ENCODE data around the gene TTC27. TPM values are rescaled to one million over a fixed set of nuclear protein-coding genes. Genes with fewer than 3 reads are reported as not detected.
"Not testable (repeated sequence)": the region's sequence is repeated elsewhere in the genome, so short reads cannot be mapped to it uniquely, and the experiment has no call there.

The TTC27 gene
- total RNA-seq, 4 donors from 2014 or later = 10.7 to 14.3 (median 12.4) TPM

- no peak overlapping the region for H3K27ac ChIP-seq
- no peaks in the 10 kb centered on the region for H3K9me3 ChIP-seq
- intact Hi-C loops (cut with DNase I; ENCODE audit: low total_unique reads) = no loop called here
- H3K36me3 ChIP-seq = peaks cover 0 to 59% of the 10 kb centered on the region in 2 donors
- TF ChIP-seq CTCF (IDR thresholded peaks at IDR 0.05 in 4 of 5, conservative IDR thresholded peaks at IDR 0.05 in 1 of 5) = no peak
- no peak for TF ChIP-seq POLR2A (IDR thresholded peaks at IDR 0.05)
- H3K4me3 ChIP-seq = no peak overlapping the region
- peaks cover 11 to 12% of the 10 kb centered on the region in 2 donors for H3K4me1 ChIP-seq
- no peak for ATAC-seq
- H3K27me3 ChIP-seq = no peaks in the 10 kb centered on the region
- in situ Hi-C loops (cut with MboI; ENCODE audit: low sequenced_read_pairs in 4 of 4) = no loop called here
- no peak for DNase-seq
These were observed 4.2 kb downstream of the TTC27 start for GRCh38 chr2:32632089-32632488.

GRCh38 chr2:32633040-32633439 lies 5.2 kb downstream of the TTC27 start:
- ATAC-seq (no peak), DNase-seq (no peak)
- intact Hi-C loops (cut with DNase I; ENCODE audit: low total_unique reads) (no loop called here), in situ Hi-C loops (cut with MboI; ENCODE audit: low sequenced_read_pairs in 4 of 4) (no loop called here)
- Histone ChIP-seq H3K36me3 (peaks cover 0 to 69% of the 10 kb centered on the region in 2 donors), H3K27ac (no peak overlapping the region), H3K27me3 (no peaks in the 10 kb centered on the region), H3K9me3 (no peaks in the 10 kb centered on the region), H3K4me3 (no peak overlapping the region), H3K4me1 (peaks cover 6 to 10% of the 10 kb centered on the region in 2 donors)
- TF ChIP-seq POLR2A (IDR thresholded peaks at IDR 0.05) (no peak), CTCF (IDR thresholded peaks at IDR 0.05 in 4 of 5, conservative IDR thresholded peaks at IDR 0.05 in 1 of 5) (no peak)

GRCh38 chr2:32638548-32638947 lies 10.7 kb downstream of the TTC27 start:
- intact Hi-C loops (cut with DNase I; ENCODE audit: low total_unique reads); H3K27ac ChIP-seq; in situ Hi-C loops (cut with MboI; ENCODE audit: low sequenced_read_pairs in 4 of 4); H3K27me3 ChIP-seq; H3K9me3 ChIP-seq; ATAC-seq; H3K4me3 ChIP-seq; H3K4me1 ChIP-seq; DNase-seq: not testable (repeated sequence)
- peaks cover 0 to 92% of the 10 kb centered on the region in 2 donors for H3K36me3 ChIP-seq

GRCh38 chr2:32641180-32641579 lies 13.3 kb downstream of the TTC27 start:
- ATAC-seq = no peak
- no peak for DNase-seq
- Histone ChIP-seq H3K9me3 (no peaks in the 10 kb centered on the region), H3K4me1 (no peaks in the 10 kb centered on the region), H3K27me3 (no peaks in the 10 kb centered on the region), H3K36me3 (peaks cover 0 to 75% of the 10 kb centered on the region in 2 donors), H3K27ac (no peak overlapping the region), H3K4me3 (no peak overlapping the region)
- intact Hi-C loops (cut with DNase I; ENCODE audit: low total_unique reads) (no loop called here), in situ Hi-C loops (cut with MboI; ENCODE audit: low sequenced_read_pairs in 4 of 4) (no loop called here)
- no peak for TF ChIP-seq CTCF (IDR thresholded peaks at IDR 0.05 in 4 of 5, conservative IDR thresholded peaks at IDR 0.05 in 1 of 5)
- TF ChIP-seq POLR2A (IDR thresholded peaks at IDR 0.05) = no peak

GRCh38 chr2:32647180-32647651 lies 19.4 kb downstream of the TTC27 start:
- H3K27me3 ChIP-seq = no peaks in the 10 kb centered on the region
- no peak overlapping the region for H3K27ac ChIP-seq
- no peak for ATAC-seq
- no peaks in the 10 kb centered on the region for H3K9me3 ChIP-seq
- DNase-seq = no peak
- in situ Hi-C loops (cut with MboI; ENCODE audit: low sequenced_read_pairs in 4 of 4) (no loop called here), intact Hi-C loops (cut with DNase I; ENCODE audit: low total_unique reads) (no loop called here)
- no peak overlapping the region for H3K4me3 ChIP-seq
- H3K4me1 ChIP-seq = no peaks in the 10 kb centered on the region
- H3K36me3 ChIP-seq = peaks cover 0 to 37% of the 10 kb centered on the region in 2 donors
- TF ChIP-seq CTCF (IDR thresholded peaks at IDR 0.05 in 4 of 5, conservative IDR thresholded peaks at IDR 0.05 in 1 of 5) (no peak), POLR2A (IDR thresholded peaks at IDR 0.05) (no peak)

Data from gastrocnemius medialis (tissue), 4 donors.